ENCODE results near the gene DCTN5.

- TF ChIP-seq CTCF (IDR thresholded peaks at IDR 0.05) (no peak), POLR2AphosphoS5 (IDR thresholded peaks at IDR 0.05) (no peak), POLR2A (IDR thresholded peaks at IDR 0.05) (no peak)
These were observed 33.5 kb upstream of the DCTN5 start for GRCh38 chr16:23607726-23608125.
